ENCODE measurements around the gene CDC42. TPM values are rescaled to one million over a fixed set of nuclear protein-coding genes. Genes with fewer than 3 reads are reported as not detected.

Gene CDC42
- total and polyA plus RNA-seq, 10 of the 15 experiments (the other 5 are each of a cell fraction or from before 2014, with no cell fraction given) = 184 to 479 (median 326) TPM

GRCh38 chr1:22025368-22026155 lies 26.9 kb upstream of the CDC42 start (continued):
- no peak for TF ChIP-seq NR2C2 (IDR thresholded peaks at IDR 0.05; ENCODE audit: borderline replicate concordance, control insufficient read depth, insufficient read length, low read depth)
- TF ChIP-seq EED (IDR thresholded peaks at IDR 0.05; ENCODE audit: low read depth) = peak; percentile 91
- TF ChIP-seq RAD51 (IDR thresholded peaks at IDR 0.05) = no peak
- TF ChIP-seq NRF1 (conservative IDR thresholded peaks at IDR 0.05; ENCODE audit: low read depth, low read length) = 0 out of 2 replicates have a peak, but pooled peaks have one; percentile 10
- peak; percentile 46; the same call in 1 of the 2 replicates for TF ChIP-seq CREM (IDR thresholded peaks at IDR 0.05; ENCODE audit: low read depth)
- no peak; the same call in 1 of the 2 replicates for TF ChIP-seq SPI1 (IDR thresholded peaks at IDR 0.05; ENCODE audit: borderline replicate concordance, insufficient read depth, low read depth, low read length)
- TF ChIP-seq KLF5 (IDR thresholded peaks at IDR 0.05; ENCODE audit: partially characterized antibody) = no peak
- TF ChIP-seq GABPA (IDR thresholded peaks at IDR 0.05; ENCODE audit: low read depth) = peak; percentile 93
- TF ChIP-seq ZBTB11 (CRISPR knock-in tag; IDR thresholded peaks at IDR 0.05) = no peak
- TF ChIP-seq SKIL (IDR thresholded peaks at IDR 0.05; ENCODE audit: low read depth, poor library complexity, severe bottlenecking) = no peak
- peak; percentile 29 for TF ChIP-seq SMAD1 (IDR thresholded peaks at IDR 0.05; ENCODE audit: low read depth, partially characterized antibody)
- TF ChIP-seq CUX1 (IDR thresholded peaks at IDR 0.05; ENCODE audit: insufficient replicate concordance, low read depth, low read length) = no peak
- no peak for TF ChIP-seq CEBPB (IDR thresholded peaks at IDR 0.05; ENCODE audit: borderline replicate concordance in 1 of 2, low read depth in 2 of 2, low read length in 2 of 2)
- TF ChIP-seq POLR2A (IDR thresholded peaks at IDR 0.05; ENCODE audit: low read depth, low read length) = peak; percentile 95
- peak; percentile 73; the same call in 1 of the 2 replicates for TF ChIP-seq MLLT1 (IDR thresholded peaks at IDR 0.05)

All from GM12878 (cell line).